ENCODE data around the gene TLR10. TPM values are rescaled to one million over a fixed set of nuclear protein-coding genes. Genes with fewer than 3 reads are reported as not detected.

The TLR10 gene, protein sequence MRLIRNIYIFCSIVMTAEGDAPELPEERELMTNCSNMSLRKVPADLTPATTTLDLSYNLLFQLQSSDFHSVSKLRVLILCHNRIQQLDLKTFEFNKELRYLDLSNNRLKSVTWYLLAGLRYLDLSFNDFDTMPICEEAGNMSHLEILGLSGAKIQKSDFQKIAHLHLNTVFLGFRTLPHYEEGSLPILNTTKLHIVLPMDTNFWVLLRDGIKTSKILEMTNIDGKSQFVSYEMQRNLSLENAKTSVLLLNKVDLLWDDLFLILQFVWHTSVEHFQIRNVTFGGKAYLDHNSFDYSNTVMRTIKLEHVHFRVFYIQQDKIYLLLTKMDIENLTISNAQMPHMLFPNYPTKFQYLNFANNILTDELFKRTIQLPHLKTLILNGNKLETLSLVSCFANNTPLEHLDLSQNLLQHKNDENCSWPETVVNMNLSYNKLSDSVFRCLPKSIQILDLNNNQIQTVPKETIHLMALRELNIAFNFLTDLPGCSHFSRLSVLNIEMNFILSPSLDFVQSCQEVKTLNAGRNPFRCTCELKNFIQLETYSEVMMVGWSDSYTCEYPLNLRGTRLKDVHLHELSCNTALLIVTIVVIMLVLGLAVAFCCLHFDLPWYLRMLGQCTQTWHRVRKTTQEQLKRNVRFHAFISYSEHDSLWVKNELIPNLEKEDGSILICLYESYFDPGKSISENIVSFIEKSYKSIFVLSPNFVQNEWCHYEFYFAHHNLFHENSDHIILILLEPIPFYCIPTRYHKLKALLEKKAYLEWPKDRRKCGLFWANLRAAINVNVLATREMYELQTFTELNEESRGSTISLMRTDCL
- total RNA-seq (2021; ENCODE audit: unreplicated experiment) (0.30 TPM), Bru-seq, nascent RNA (percentile 18 among the genes with signal in this experiment), BruChase-seq, experiment 1, labeled RNA remaining after a 6-hour chase (percentile 39 among the genes with signal in this experiment), BruChase-seq, experiment 2, labeled RNA remaining after a 2-hour chase (percentile 37 among the genes with signal in this experiment)
- 0.06 and 0.09 TPM in 2 replicates for polyA plus RNA-seq (2012)
- long read RNA-seq = 0 reads

DNA sequence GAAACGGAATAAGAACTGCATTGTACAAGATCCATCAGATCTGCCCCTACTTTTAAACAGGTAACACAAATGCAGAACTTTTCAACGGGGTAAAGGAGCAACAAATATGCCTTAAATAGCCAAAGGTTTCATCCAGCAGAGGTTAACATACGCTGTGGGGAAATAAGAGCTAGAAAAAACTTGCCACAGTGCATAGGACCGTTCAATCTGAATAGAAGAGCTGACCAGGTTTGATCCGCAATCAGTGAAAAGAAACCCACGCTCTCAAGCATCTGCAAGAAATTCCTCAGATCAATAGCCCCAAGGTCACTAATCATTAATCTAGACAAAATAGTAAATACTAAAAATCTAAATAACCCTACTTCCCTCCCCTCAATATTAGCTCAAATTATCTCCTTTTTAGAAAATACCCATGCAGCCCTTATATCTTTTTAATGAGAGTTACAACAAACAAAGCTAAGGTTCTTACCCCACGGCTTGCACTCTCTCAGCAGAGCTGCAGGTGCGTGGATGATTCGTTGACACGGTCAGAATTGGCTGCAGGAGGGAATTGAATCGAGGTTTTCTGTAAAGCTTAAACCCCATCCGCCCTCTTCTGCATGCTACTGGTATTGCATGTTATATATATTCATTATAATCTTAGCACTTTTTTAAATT is at the start of gene TLR10:
TLR10 (minus strand) TSS at position 539 of the 657 bp plus-strand sequence. CDS start 7,400 bp downstream, outside the sequence.
- no peaks in the 10 kb centered on the region for H3K4me1 ChIP-seq (ENCODE audit: control insufficient read depth in 1 of 2, insufficient read depth in 2 of 2, low read length in 2 of 2)
- H3K4me2 ChIP-seq (ENCODE audit: low read length) = peak within 1 kb of the TSS; percentile 34; the same call in 1 of the 2 replicates
- no peaks in the 10 kb centered on the region for H3K36me3 ChIP-seq (ENCODE audit: control insufficient read depth in 1 of 2, insufficient read depth in 2 of 2, low read length in 2 of 2)
- intact Hi-C loops (cut with micrococcal nuclease) = no loop called here
- no TSS peak for BruUV-seq (replicated peaks)
- TF ChIP-seq RAD21 (IDR thresholded peaks at IDR 0.05; ENCODE audit: low read depth) (peak; percentile 60), CTCF (IDR thresholded peaks at IDR 0.05 in 2 of 3, conservative IDR thresholded peaks at IDR 0.05 in 1 of 3; ENCODE audit: borderline replicate concordance in 1 of 3, insufficient read depth in 1 of 3, low read depth in 2 of 3, low read length in 2 of 3) (peak; percentile 30 to 56 (median 47); a peak in 5 of 6 replicates), ZFX (IDR thresholded peaks at IDR 0.05) (no peak), EZH2 (IDR thresholded peaks at IDR 0.05) (no peak)
- H3K9ac ChIP-seq (ENCODE audit: low read length) = no peak within 1 kb of the TSS
- DNase-seq (ENCODE audit: low read depth, low spot score) = peak; percentile 34
- ChIA-PET CTCF (interaction anchor here (0.7 to 3.4 kb wide), 12 partner anchors 9 to 603 kb away, joined by 3 to 35 read pairs (median 4); partner anchors contain the start of gene TLR1), RAD21 (ENCODE audit: low non-redundant PET in 1 of 2, low total read pairs in 2 of 2, uncharacterized antibody in 2 of 2, unreplicated experiment in 2 of 2) (interaction anchor here (1.0 to 1.2 kb wide), 3 partner anchors 23 to 603 kb away, joined by 3 to 4 read pairs (median 4); no protein-coding TSS in a partner anchor), POLR2A (interaction anchor here (2.0 kb wide), 1 partner anchor 21 kb away, joined by 4 read pairs; the partner anchor contains the start of gene TLR1)
- H3K9me3 ChIP-seq (ENCODE audit: control insufficient read depth in 1 of 2, insufficient read depth in 1 of 2, low read depth in 1 of 2, low read length in 2 of 2) = no peaks in the 10 kb centered on the region
- no peak within 1 kb of the TSS for H3K4me3 ChIP-seq (replicated peaks in 1 of 2; ENCODE audit: low read depth in 1 of 2, low read length in 2 of 2)
- no peak within 1 kb of the TSS for H3K27ac ChIP-seq (ENCODE audit: low read depth, low read length)
- no peaks in the 10 kb centered on the region for H3K27me3 ChIP-seq (ENCODE audit: insufficient read depth, low read length)
- peak; percentile 72 for ATAC-seq
- H3K79me2 ChIP-seq (ENCODE audit: insufficient read depth, low read length) = no peaks in the 10 kb centered on the region
- H2AFZ ChIP-seq (ENCODE audit: low read depth, low read length, poor library complexity, severe bottlenecking) = no peak within 1 kb of the TSS
- no peaks in the 10 kb centered on the region for H3K9me2 ChIP-seq (ENCODE audit: insufficient read depth)
- H4K20me1 ChIP-seq (ENCODE audit: insufficient read depth) = no peaks in the 10 kb centered on the region
